ENCODE results near the gene LDLR.
"Not testable (repeated sequence)": the region's sequence is repeated elsewhere in the genome, so short reads cannot be mapped to it uniquely, and the experiment has no call there.

Gene LDLR

DNA sequence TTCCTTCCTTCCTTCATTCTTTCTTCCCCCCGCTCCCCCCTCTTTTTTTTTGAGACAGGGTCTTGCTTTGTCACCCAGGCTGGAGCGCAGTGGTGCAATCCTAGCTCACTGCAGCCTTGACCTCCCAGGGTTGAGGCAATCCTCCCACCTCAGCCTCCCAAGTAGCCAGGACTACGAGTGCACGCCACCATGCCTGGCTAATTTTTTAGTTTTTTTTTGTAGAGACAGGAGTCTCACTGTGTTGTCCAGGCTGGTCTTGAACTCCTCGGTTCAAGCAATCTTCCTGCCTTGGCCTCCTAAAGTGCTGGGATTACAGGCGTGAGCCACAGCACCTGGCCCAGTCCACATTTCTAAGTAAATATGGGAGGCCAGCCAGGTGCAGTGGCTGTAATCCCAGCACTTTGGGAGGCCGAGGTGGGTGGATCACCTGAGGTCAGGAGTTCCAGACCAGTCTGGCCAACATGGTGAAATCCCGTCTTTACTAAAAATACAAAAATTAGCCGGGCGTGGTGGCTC is 50.8 kb downstream of the LDLR start:
- not testable (repeated sequence) for DNase-seq (ENCODE audit: low read depth, low spot score)

GRCh38 chr19:11140896-11141295 is 51.6 kb downstream of the LDLR start:
- DNase-seq (ENCODE audit: low read depth, low spot score): no peak

DNA sequence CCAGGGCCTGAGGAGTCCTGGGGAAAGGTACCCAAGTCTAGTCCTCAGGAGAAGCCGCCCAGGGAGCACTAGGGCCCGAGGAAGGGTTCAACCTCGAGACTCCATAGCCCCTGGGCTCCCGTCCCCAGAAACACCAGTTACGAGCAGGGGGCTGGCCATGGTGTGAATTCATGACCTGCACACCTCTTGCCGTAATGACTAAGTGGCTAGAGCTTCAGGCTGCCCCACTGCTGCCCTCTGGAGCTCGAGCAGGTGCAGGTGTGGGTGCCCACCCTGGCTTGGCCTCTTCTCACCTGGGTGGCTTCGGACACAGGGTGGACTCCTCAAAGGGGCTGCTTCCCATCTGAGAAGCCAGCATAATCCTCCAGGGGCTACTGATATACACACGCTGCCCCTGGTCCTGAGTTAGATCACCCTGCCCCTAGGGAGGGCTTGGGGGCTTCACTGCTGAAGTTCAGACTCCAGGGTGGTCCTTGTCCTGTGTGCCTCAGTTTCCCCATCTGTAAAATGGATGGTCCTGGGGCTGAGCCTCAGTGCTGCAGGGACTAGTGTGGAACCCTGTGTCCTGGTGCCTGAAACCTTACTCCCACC is 52.8 kb downstream of the LDLR start:
- no peak for DNase-seq (ENCODE audit: low read depth, low spot score)

DNA sequence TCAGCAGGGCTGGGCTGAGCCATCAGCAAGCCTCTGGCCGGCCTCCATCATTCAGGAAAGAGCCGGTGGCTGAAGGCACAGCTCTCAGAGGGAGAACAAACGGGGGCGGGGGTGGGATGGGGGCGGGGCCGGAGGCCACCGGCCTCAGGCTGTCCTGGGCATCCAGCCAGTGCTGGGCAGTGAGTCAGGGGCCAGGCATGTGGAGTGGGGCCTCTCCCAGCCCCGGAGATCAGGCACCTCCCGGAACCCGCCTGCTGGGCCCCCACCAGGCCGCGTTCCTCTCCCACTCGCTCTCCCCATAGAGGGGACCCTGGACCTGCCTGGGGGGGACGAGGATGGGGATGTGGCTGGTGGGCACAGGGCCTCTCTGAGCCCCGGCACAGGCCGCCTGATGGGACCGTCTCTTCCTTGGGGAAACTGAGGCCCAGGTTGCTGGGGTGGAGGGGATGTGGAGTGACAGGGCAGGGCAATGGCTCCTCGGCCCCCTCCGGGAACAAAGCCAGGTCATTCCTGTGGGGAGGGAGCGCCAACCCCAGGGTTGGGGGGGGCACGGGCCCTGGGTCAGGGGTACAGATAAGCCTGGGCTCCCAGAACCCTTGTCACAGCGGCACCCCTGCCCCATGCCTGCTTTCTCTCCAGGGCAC is 53.4 kb downstream of the LDLR start:
- DNase-seq (ENCODE audit: low read depth, low spot score): no peak

DNA sequence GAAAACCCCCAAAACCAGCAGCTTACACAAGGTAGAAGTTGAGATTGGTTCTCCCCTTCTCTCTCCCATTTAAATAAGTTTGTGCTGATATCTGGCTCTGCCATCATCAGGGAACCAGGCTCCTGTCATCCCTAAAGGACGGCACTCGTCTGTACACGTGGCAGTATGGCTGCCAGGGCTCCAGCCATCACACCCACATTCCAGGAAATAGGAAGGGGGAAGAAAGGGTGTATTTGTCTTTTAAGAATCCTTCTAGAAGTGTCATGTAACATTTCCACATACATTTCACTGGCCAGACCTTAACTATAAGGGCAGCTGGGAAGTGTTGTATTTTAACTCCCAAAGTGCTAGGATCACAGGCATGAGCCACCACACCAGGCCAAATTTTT is 56.3 kb downstream of the LDLR start:
- no peak for DNase-seq (ENCODE audit: low read depth, low spot score)

- no peak for DNase-seq (ENCODE audit: low read depth, low spot score)
These were observed 58.7 kb downstream of the LDLR start for GRCh38 chr19:11148001-11148400.

GRCh38 chr19:11151181-11151580 is 61.9 kb downstream of the LDLR start:
- no peak for DNase-seq (ENCODE audit: low read depth, low spot score)

GRCh38 chr19:11152318-11153062 is 63.2 kb downstream of the LDLR start:
- DNase-seq (ENCODE audit: low read depth, low spot score): no peak

- no peak for DNase-seq (ENCODE audit: low read depth, low spot score)
These were observed 65.4 kb downstream of the LDLR start for GRCh38 chr19:11154683-11155047.

DNA sequence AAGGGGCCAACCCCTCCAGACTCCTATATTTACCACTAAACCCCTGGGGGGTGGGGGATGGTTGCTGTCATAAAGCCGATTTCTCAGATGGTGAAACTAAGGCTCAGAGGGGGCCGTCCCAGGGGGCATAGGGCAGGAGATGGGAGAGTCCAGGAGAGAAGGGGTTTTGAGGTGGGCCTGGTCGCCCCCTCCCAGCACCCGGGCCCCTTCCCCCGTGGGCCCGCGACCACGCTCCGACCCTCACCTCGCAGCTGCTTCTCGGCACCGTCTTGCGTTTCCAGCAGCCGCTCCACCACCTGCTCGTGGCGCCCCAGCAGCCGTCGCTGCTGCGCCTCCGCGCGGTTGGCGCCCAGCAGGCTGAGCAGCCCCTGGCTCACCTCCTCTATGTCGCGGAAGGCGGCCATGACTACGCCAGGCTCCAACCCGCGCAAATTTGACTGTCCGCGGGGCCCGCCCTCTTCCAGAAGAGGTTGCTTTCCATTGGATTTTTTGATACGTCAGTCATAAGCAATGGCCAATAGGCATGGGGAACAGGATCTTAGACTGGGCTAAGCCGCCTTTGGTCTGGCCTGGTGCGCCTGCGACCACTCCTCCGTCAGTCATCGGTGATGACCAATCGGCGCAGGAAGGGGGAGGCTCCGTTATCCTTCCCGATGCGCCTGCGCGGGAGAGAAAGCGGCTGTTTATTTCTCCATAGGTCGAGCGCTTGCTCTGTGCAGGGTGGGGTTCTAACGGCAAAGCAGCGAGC is 66.3 kb downstream of the LDLR start, which contains the start of gene SPC24:
TSS of gene SPC24 (minus strand) at position 410 of the 748 bp plus-strand sequence. CDS start at position 404, 6 bp downstream.
- DNase-seq (ENCODE audit: low read depth, low spot score): peak; percentile 79

DNA sequence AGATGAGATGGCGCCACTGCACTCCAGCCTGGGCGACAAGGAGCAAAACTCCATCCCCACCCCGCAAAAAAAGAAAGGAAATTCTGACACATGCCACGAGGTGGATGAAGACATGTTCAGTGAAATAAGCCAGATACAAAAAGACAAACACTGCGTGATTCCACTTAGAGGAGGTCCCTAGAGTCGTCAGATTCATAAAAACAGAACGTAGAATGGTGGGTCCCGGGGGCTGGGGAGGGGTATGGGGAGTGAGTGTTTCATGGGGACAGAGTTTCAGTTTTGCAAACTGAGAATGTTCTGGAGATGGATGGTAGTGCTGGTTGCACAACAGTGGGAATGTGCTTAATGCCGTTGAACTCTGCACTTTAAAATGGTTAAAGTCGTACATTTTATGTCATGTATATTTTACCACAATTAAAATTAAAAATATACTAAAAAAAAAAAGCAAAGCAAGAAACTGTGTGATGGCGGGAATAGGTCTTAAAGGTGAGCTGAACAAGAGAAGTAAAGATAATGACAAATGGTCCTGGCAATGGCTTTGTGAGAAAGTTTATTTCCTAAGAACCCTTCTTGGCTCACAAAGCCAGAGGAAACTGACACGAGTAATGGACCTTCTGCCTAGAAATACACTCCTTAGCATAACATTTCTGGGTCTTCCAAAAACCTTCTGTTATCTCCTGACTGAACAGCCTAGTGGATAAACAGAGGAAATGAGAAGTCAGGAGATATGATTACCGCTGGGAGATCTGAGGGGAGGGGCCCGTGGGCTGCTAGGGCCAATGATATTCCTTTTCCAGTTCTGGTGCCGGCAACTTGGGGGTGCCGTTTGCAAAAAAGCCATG is 70.6 kb downstream of the LDLR start:
- DNase-seq (ENCODE audit: low read depth, low spot score): no peak

DNA sequence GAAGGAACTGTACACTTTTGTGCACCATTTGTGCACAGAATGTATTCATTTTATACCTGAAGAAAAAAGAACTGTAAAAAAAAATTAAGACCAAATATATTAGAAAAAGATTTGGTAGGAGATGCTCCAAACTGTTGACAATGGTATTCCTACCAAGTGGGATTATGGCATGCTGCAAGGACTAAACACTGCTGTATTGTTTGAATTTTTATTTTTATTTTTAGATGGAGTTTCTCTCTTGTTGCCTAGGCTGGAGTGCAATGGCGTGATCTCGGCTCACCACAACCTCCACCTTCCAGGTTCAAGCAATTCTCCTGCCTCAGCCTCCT is 71.1 kb downstream of the LDLR start:
- not testable (repeated sequence) for DNase-seq (ENCODE audit: low read depth, low spot score)

GRCh38 chr19:11164296-11164695 is 75.0 kb downstream of the LDLR start:
- DNase-seq (ENCODE audit: low read depth, low spot score): no peak

- no peak for DNase-seq (ENCODE audit: low read depth, low spot score)
These were observed 75.7 kb downstream of the LDLR start for GRCh38 chr19:11164879-11165406.

GRCh38 chr19:11165486-11166030 is 76.3 kb downstream of the LDLR start:
- DNase-seq (ENCODE audit: low read depth, low spot score): no peak

DNA sequence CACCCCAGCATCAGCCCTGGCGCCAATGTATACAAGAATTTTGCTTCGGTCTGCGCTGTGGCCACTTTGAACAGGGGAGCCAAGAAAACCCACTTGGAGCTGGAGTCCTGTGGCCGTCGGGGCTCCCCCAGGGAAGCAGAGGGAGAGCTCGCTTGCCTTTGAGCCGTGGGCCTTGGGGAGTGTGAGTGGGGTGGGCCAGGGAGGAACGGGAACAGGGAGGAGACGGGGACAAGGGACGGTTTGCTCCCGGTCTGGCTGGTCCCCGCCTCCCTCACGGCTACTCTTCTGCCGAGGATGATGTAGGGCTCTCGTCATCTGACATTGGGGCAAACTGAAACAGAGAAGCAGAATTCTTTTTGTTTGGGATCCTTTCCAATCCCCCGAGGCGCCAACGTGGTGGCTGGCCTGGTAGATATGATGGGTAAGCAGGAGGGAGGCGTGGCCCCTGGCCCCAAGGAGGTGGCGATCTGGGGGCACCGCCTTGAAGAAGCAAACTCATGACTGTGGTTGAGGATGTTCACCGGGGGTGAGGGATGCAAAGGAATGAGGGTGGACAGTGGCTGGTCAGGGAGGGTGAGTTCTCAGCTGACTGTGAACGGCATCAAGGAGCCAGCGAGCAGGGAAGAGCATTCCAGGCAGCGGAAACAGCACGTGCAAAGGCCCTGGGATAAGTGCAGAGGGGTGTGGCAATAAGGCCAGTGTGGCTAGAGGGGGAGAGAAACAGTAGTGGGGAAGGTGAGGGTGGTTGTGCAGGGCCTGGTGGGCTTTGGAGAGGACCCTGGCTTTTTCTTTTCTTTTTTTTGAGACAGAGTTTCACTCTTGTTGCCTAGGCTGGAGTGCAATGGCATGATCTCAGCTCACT is 77.2 kb downstream of the LDLR start:
- DNase-seq (ENCODE audit: low read depth, low spot score): no peak

GRCh38 chr19:11168568-11168967 is 79.3 kb downstream of the LDLR start:
- DNase-seq (ENCODE audit: low read depth, low spot score): no peak

- DNase-seq (ENCODE audit: low read depth, low spot score): no peak
These were observed 80.8 kb downstream of the LDLR start for GRCh38 chr19:11169896-11170678.

- no peak for DNase-seq (ENCODE audit: low read depth, low spot score)
These were observed 81.9 kb downstream of the LDLR start for GRCh38 chr19:11171144-11171543.

All from activated naive CD8-positive, alpha-beta T cell treated with anti-CD3 and anti-CD28 coated beads, Interleukin-2, amount 50 U/mL, for 16 hours (primary cell).